Activated CD4-positive, alpha-beta memory T cell treated with anti-CD3 and anti-CD28 coated beads for 36 hours (primary cell): Measurements from ENCODE around the gene PACS1. TPM values are rescaled to one million over a fixed set of nuclear protein-coding genes. Genes with fewer than 3 reads are reported as not detected.

Experiments
- CTCF ChIA-PET: fragments of 350-600 bp; sonication (Branson Sonifier 250); formaldehyde crosslinking; loops from one replicate; lab custom pipeline; 2021; ENCODE audit warnings: antibody characterized with exemption, inconsistent platforms; lab: Charles Lee
- POLR2A ChIA-PET: fragments of 350-600 bp; sonication (Branson Sonifier 250); formaldehyde crosslinking; loops from one replicate; lab custom pipeline; 2021; ENCODE audit warnings: antibody characterized with exemption; lab: Charles Lee
- DNase-seq: peaks from one replicate; pipeline ENCODE4 v3.0.0-alpha.2; 2020
- H3K27ac Mint-ChIP-seq: one replicate; pipeline ENCODE4 v1.8.0; 2021; ENCODE audit warnings: mixed read lengths
- H3K27me3 Mint-ChIP-seq: one replicate; pipeline ENCODE4 v1.8.0; 2021; ENCODE audit warnings: mixed read lengths
- H3K36me3 Mint-ChIP-seq: one replicate; pipeline ENCODE4 v1.8.0; 2021; ENCODE audit warnings: mixed read lengths
- H3K4me1 Mint-ChIP-seq: one replicate; pipeline ENCODE4 v1.8.0; 2021; ENCODE audit warnings: low read depth, mixed read lengths
- H3K4me3 Mint-ChIP-seq: one replicate; pipeline ENCODE4 v1.8.0; 2021; ENCODE audit warnings: mild to moderate bottlenecking, mixed read lengths
- H3K9me3 Mint-ChIP-seq: one replicate; pipeline ENCODE4 v1.8.0; 2021; ENCODE audit warnings: mixed read lengths
- intact Hi-C: fragments of 100-400 bp; cut with micrococcal nuclease; formaldehyde crosslinking; loops from one replicate; pipeline ENCODE4 v1.15.1; 2023
- total RNA-seq, 2 experiments: library from RNA; stranded (reverse); gene quantifications; one replicate each; pipeline ENCODE4 v1.2.3, GENCODE V29; 2021

PACS1 gene
- total RNA-seq, 2 experiments from 2014 or later, result 82.0 to 84.1 TPM

DNA sequence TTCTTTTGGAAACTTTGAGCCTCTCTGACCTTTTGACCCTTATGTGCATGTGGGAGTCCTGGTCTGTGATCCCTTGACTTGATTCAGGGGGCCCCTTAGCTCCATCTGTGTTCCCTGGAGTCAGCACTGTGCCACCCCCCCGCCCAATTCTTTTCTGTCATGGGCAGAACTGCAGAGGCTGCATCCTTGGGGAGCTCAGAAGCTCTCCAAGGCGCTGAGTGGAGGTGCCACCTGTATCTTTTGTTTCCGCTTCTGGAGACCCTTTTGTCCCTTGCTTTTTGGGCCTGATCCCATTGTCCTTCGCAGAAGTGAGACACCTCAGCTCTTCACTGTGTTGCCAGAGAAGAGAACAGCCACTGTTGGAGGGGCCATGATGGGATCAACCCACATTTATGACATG lies 2.4 kb upstream of the PACS1 start:
- DNase-seq, result no peak
- no peaks in the 10 kb centered on the region for H3K27me3 Mint-ChIP-seq
- POLR2A ChIA-PET, result interaction anchor here (0.9 to 4.1 kb wide), 4 partner anchors 9 to 65 kb away, joined by 3 to 32 read pairs (median 3); partner anchors contain the start of gene SF3B2
- intact Hi-C loops, result loop anchor here (1.0 to 5.0 kb wide), 3 partner anchors 35 to 67 kb away; no protein-coding TSS in a partner anchor
- H3K4me3 Mint-ChIP-seq, result no peak overlapping the region
- CTCF ChIA-PET, result interaction anchor here (0.7 to 5.9 kb wide), 27 partner anchors 9 to 177 kb away, joined by 3 to 101 read pairs (median 4); partner anchors contain the start of genes CCDC85B and SF3B2
- H3K9me3 Mint-ChIP-seq, result no peaks in the 10 kb centered on the region
- H3K36me3 Mint-ChIP-seq, result peaks cover 76% of the 10 kb centered on the region
- H3K4me1 Mint-ChIP-seq, result peaks cover 62% of the 10 kb centered on the region
- H3K27ac Mint-ChIP-seq, result peak overlapping the region; percentile 96

DNA sequence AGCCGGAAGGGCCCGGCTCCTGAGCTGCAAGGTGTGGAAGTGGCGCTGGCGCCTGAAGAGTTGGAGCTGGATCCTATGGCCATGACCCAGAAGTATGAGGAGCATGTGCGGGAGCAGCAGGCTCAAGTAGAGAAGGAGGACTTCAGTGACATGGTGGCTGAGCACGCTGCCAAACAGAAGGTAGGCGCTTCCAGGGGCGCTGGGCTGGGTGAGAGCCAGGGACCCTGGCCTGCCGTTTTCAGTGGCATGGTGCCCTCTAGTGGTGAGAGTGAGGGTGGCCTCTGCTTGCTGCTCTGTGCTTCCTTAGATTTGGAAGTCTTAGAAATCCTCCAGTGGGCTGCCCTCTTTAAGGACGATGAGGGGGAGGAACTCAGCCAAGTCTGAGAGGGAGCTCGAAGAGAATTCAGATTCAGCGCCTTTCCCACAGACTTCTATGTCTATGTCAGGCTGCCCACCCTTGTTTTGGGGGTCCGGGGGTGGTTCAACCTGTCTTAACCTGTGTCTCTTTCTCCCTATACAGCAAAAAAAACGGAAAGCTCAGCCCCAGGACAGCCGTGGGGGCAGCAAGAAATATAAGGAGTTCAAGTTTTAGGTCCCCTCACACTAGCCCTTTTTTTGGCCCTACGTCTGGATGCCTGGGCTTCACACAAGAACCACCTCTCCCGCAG lies 1.8 kb upstream of the PACS1 start:
- ChIA-PET POLR2A (interaction anchor here (0.7 to 4.1 kb wide), 8 partner anchors 8 to 65 kb away, joined by 3 to 32 read pairs (median 3); partner anchors contain the start of gene SF3B2), CTCF (interaction anchor here (0.6 to 5.9 kb wide), 37 partner anchors 9 to 362 kb away, joined by 3 to 101 read pairs (median 4); partner anchors contain the start of gene SF3B2)
- peak; percentile 83 for DNase-seq
- H3K27me3 Mint-ChIP-seq, result no peaks in the 10 kb centered on the region
- peak overlapping the region; percentile 96 for H3K27ac Mint-ChIP-seq
- peak overlapping the region; percentile 14 for H3K4me3 Mint-ChIP-seq
- intact Hi-C loops, result loop anchor here (1.0 to 5.0 kb wide), 3 partner anchors 34 to 66 kb away; no protein-coding TSS in a partner anchor
- peaks cover 62% of the 10 kb centered on the region for H3K4me1 Mint-ChIP-seq
- H3K36me3 Mint-ChIP-seq, result peaks cover 74% of the 10 kb centered on the region
- no peaks in the 10 kb centered on the region for H3K9me3 Mint-ChIP-seq

DNA sequence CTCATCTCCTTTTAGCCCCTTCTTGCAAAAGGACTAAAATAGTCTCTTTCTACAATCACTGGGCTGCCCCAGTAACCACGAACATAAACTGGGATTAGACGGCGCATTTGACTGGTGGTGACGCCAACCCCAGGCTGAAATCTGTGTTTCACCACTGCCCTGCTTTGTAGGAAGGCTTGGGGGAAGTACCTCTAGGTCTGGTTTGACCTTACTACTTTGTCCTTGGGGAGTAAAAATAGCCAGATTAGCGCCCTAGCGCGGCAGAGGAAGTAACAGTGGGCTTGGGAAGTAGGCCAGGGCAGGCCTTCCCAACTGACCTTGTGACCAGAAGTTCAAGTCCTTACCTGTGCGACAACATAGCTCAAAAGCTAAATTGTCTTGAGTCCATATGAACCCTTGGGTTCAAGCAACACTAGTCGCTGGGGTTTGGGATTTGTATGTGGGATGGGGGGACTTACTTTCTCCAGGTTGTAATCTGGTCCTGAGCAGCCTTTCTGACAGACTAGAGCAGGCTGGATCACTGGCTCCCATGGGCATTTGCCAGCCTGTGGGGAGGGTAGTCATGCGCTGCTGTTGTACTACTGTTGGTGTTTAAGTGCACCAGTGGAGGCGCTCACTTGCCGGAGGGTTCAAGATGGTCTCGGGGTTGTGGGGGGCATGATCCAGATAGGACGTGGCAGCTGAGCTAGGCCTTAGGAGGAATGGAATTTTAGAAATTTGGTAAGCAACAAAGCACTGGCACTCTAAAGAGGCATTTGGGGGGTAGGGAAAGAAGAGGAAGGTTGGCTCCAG lies 953 bp upstream of the PACS1 start:
- Mint-ChIP-seq H3K27ac (peak overlapping the region; percentile 96), H3K9me3 (no peaks in the 10 kb centered on the region), H3K4me1 (peaks cover 58% of the 10 kb centered on the region), H3K27me3 (no peaks in the 10 kb centered on the region), H3K36me3 (peaks cover 69% of the 10 kb centered on the region), H3K4me3 (peak overlapping the region; percentile 73)
- DNase-seq, result peak; percentile 72
- ChIA-PET CTCF (interaction anchor here (0.6 to 5.9 kb wide), 27 partner anchors 10 to 363 kb away, joined by 3 to 101 read pairs (median 4); partner anchors contain the start of genes MUS81 and SF3B2), POLR2A (interaction anchor here (0.7 to 4.1 kb wide), 7 partner anchors 8 to 58 kb away, joined by 3 to 32 read pairs (median 4); partner anchors contain the start of gene SF3B2)
- intact Hi-C loops, result loop anchor here (1.0 to 5.0 kb wide), 5 partner anchors 11 to 65 kb away; partner anchors contain the start of gene SF3B2

DNA sequence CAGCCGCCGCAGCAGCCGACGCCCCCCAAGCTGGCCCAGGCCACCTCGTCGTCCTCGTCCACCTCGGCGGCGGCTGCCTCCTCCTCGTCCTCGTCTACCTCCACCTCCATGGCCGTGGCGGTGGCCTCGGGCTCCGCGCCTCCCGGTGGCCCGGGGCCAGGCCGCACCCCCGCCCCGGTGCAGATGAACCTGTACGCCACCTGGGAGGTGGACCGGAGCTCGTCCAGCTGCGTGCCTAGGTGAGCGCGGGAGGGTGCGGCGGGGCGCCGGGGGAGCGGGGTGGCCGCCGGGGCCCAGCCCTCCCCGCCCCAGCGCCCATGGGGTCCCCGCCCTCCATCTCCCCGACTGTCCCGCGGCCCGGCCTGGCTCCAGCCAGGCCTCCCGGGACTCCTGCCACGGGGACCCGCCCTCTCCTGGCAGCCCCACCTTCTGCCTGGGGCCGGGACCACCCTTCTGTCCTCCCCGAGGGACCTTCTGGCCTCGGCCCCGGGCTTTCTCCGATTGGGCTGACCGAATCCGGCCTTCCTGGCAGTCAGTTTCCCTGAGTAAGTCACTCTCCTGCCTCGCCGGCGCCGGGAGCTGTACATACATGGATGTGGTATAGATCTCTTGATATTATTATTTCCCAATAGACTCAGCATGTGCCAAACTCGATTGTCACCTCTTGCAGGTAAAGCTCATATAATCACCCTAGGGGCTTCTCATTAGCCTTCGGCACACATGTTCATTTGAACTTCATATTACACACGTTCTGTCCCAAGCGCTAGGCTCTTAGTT lies 720 bp downstream of the PACS1 start:
- no peaks in the 10 kb centered on the region for H3K27me3 Mint-ChIP-seq
- DNase-seq, result peak; percentile 45
- H3K4me3 Mint-ChIP-seq, result peak overlapping the region; percentile 97
- CTCF ChIA-PET, result interaction anchor here (0.7 to 5.9 kb wide), 12 partner anchors 9 to 152 kb away, joined by 3 to 101 read pairs (median 4); partner anchors contain the start of gene SF3B2
- intact Hi-C loops, result no loop called here
- H3K9me3 Mint-ChIP-seq, result no peaks in the 10 kb centered on the region
- peak overlapping the region; percentile 95 for H3K27ac Mint-ChIP-seq
- H3K36me3 Mint-ChIP-seq, result peaks cover 64% of the 10 kb centered on the region
- H3K4me1 Mint-ChIP-seq, result peaks cover 59% of the 10 kb centered on the region
- POLR2A ChIA-PET, result interaction anchor here (0.8 to 4.1 kb wide), 6 partner anchors 10 to 68 kb away, joined by 3 to 32 read pairs (median 6); partner anchors contain the start of genes BANF1 and SF3B2

DNA sequence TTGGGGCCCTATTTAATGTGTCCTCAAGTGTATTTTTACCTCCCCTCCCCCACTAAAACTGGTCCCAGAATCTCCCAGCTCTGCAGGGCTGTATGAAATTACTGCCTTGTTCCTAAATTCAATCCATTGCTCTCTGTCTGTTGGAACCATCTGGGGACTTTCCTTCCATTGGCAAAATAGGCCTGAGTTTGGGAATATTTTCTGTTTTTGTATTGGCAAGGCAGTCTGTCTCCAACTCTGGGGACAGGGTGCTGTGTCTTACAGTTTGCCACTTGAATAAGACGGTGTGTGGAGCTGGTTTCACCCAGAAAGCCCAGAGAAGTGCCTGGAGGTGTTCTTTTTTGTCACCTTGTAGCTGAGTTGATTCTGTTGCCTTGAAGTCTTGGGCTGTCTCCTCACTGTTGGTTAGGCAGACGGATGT lies 1.3 kb downstream of the PACS1 start:
- peaks cover 58% of the 10 kb centered on the region for H3K4me1 Mint-ChIP-seq
- intact Hi-C loops, result no loop called here
- DNase-seq, result peak; percentile 36
- H3K9me3 Mint-ChIP-seq, result no peaks in the 10 kb centered on the region
- peaks cover 65% of the 10 kb centered on the region for H3K36me3 Mint-ChIP-seq
- no peaks in the 10 kb centered on the region for H3K27me3 Mint-ChIP-seq
- H3K4me3 Mint-ChIP-seq, result peak overlapping the region; percentile 97
- ChIA-PET CTCF (interaction anchor here (0.7 to 5.9 kb wide), 9 partner anchors 8 to 151 kb away, joined by 3 to 101 read pairs (median 5); partner anchors contain the start of gene SF3B2), POLR2A (interaction anchor here (1.3 to 4.1 kb wide), 5 partner anchors 9 to 69 kb away, joined by 3 to 32 read pairs (median 7); partner anchors contain the start of genes BANF1 and SF3B2)
- H3K27ac Mint-ChIP-seq, result peak overlapping the region; percentile 95

DNA sequence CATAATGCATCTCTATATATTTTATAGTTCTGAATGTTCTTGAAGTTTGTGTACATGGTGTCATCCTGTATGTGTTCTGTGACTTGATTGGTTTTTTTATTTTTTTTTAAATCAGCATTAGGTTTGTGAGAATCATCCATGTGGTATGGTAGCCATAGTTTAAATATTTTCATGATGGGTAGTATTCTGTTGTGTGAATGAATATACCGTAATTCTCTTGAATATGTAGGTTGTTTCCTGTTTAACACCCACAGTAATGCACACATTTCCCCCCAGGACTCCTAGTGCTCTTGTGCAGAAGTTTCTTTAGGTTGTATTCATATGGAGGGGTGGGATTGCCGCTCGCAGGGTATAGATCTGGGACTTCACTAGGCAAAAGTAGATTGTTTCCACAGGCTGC lies 2.0 kb downstream of the PACS1 start:
- Mint-ChIP-seq H3K36me3 (peaks cover 59% of the 10 kb centered on the region), H3K4me1 (peaks cover 56% of the 10 kb centered on the region), H3K27me3 (no peaks in the 10 kb centered on the region), H3K9me3 (no peaks in the 10 kb centered on the region), H3K4me3 (peak overlapping the region; percentile 97), H3K27ac (peak overlapping the region; percentile 95)
- POLR2A ChIA-PET, result interaction anchor here (1.3 to 3.5 kb wide), 2 partner anchors 8 to 29 kb away, joined by 3 to 22 read pairs; no protein-coding TSS in a partner anchor
- intact Hi-C loops, result no loop called here
- no peak for DNase-seq
- CTCF ChIA-PET, result interaction anchor here (1.3 to 5.9 kb wide), 4 partner anchors 8 to 63 kb away, joined by 5 to 101 read pairs (median 48); no protein-coding TSS in a partner anchor

DNA sequence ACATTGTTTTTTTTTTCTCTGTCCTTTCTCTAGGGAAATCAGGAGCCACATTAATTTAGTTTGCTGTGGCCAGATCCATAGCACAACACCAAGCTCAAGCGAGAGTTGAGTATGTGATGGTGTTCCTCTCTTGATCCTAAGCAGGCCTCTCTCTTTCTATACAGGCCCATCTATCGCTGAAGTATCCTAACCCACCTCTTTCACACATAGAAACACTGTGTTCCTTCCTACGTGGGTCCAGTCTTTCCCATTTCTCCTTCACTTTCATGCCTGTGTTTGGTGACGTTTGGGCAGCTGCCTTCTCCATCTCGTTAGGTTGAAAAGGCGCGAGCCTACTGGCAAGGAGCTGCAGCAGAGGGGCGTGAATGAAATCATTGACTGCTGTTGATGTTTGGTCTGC lies 2.4 kb downstream of the PACS1 start:
- ChIA-PET CTCF (interaction anchor here (0.7 kb wide), 1 partner anchor 50 kb away, joined by 3 read pairs; no protein-coding TSS in a partner anchor), POLR2A (no interaction called here)
- Mint-ChIP-seq H3K27me3 (no peaks in the 10 kb centered on the region), H3K36me3 (peaks cover 57% of the 10 kb centered on the region), H3K4me3 (peak overlapping the region; percentile 97), H3K9me3 (no peaks in the 10 kb centered on the region), H3K4me1 (peaks cover 56% of the 10 kb centered on the region), H3K27ac (peak overlapping the region; percentile 95)
- DNase-seq, result no peak
- intact Hi-C loops, result no loop called here

DNA sequence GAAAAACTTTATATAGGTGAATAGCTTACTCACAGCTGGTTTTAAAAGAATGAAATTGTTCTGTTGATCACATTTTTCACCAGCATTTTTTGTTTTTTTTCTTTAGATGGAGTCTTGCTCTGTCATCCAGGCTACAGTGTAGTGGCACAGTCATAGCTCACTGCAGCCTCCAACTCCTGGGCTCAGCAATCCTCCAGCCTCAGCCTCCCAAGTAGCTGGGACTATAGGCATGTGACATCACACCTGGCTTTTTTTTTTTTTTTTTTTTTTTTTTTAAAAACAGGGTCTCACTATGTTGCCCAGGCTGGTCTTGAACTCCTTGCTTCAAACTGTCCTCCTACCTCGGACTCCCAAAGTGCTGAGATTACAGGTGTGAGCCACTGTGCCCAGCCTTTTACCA lies 3.6 kb downstream of the PACS1 start:
- peaks cover 53% of the 10 kb centered on the region for H3K36me3 Mint-ChIP-seq
- intact Hi-C loops, result loop anchor here (1.0 kb wide), 1 partner anchor 8 kb away; no protein-coding TSS in a partner anchor
- ChIA-PET POLR2A (no interaction called here), CTCF (interaction anchor here (1.5 kb wide), 1 partner anchor 29 kb away, joined by 5 read pairs; no protein-coding TSS in a partner anchor)
- H3K4me1 Mint-ChIP-seq, result peaks cover 54% of the 10 kb centered on the region
- peak; percentile 54 for DNase-seq
- no peaks in the 10 kb centered on the region for H3K27me3 Mint-ChIP-seq
- no peak overlapping the region for H3K4me3 Mint-ChIP-seq
- no peaks in the 10 kb centered on the region for H3K9me3 Mint-ChIP-seq
- peak overlapping the region; percentile 95 for H3K27ac Mint-ChIP-seq

DNA sequence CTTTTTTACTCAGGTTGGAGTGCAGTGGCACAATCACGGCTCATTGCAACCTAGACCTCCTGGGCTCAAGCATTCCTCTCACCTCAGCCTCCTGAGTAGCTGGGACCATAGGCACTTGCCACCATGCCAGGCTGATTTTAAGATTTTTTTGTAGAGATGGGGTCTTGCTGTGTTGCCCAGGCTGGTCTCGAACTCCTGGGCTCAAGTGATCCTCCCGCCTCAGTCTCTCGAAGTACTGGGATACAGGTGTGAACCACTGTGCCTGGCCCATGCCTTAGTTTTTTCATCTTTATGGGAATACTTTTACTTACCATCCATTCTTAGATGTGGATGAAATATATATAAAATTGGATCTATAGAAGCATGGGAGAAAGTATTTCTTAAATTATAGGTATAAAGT lies 5.2 kb downstream of the PACS1 start:
- H3K4me3 Mint-ChIP-seq, result no peak overlapping the region
- ChIA-PET CTCF (interaction anchor here (0.6 to 0.8 kb wide), 2 partner anchors 30 to 1516 kb away, joined by 3 to 4 read pairs; no protein-coding TSS in a partner anchor), POLR2A (no interaction called here)
- H3K27ac Mint-ChIP-seq, result peak overlapping the region; percentile 42
- H3K27me3 Mint-ChIP-seq, result no peaks in the 10 kb centered on the region
- DNase-seq, result no peak
- H3K36me3 Mint-ChIP-seq, result peaks cover 50% of the 10 kb centered on the region
- no peaks in the 10 kb centered on the region for H3K9me3 Mint-ChIP-seq
- H3K4me1 Mint-ChIP-seq, result peaks cover 61% of the 10 kb centered on the region
- intact Hi-C loops, result no loop called here

DNA sequence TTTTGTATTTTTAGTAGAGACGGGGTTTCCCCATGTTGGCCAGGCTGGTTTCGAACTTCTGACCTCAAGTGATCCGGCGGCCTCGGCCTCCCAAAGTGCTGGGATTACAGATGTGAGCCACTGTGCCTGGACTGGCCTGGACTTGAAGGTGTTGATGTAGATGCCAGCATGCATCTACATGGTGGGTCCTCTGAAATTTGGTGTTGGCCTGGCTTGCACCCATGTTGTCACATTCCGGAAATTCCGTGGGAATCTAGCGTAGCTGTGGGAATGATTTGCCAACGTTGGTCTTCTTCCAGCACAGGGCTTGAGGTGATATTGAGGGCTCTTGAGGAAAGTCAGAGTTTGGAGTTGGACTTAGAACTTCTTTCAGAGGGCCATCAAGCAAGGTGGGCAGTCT lies 6.5 kb downstream of the PACS1 start:
- CTCF ChIA-PET, result interaction anchor here (0.7 to 6.5 kb wide), 4 partner anchors 7 to 57 kb away, joined by 3 to 69 read pairs (median 5); partner anchors contain the start of gene PACS1
- Mint-ChIP-seq H3K4me1 (peaks cover 73% of the 10 kb centered on the region), H3K27ac (peak overlapping the region; percentile 14), H3K36me3 (peaks cover 43% of the 10 kb centered on the region), H3K9me3 (no peaks in the 10 kb centered on the region), H3K4me3 (no peak overlapping the region), H3K27me3 (no peaks in the 10 kb centered on the region)
- no peak for DNase-seq
- POLR2A ChIA-PET, result no interaction called here
- intact Hi-C loops, result no loop called here
